ENCODE measurements around the gene CCDC106.

CCDC106 gene

GRCh38 chr19:55696301-55697068 lies 48.5 kb downstream of the CCDC106 start:
- Histone ChIP-seq H3K9me3 (ENCODE audit: insufficient read depth, low read depth, low read length) (no peaks in the 10 kb centered on the region), H3K9ac (ENCODE audit: low read depth, low read length) (no peak overlapping the region), H3K4me1 (ENCODE audit: insufficient read depth, low read length) (no peaks in the 10 kb centered on the region), H3K27ac (ENCODE audit: low read depth, low read length) (no peak overlapping the region), H3K27me3 (ENCODE audit: insufficient read depth, low read length) (no peaks in the 10 kb centered on the region), H3K4me3 (ENCODE audit: low read length) (no peak overlapping the region), H3K36me3 (ENCODE audit: insufficient read depth, low read length) (peaks cover 62% of the 10 kb centered on the region)
- 96% methylated on average over 20 of the region's 20 CpGs for WGBS

- Histone ChIP-seq H3K9me3 (ENCODE audit: insufficient read depth, low read depth, low read length) (no peaks in the 10 kb centered on the region), H3K27me3 (ENCODE audit: insufficient read depth, low read length) (no peaks in the 10 kb centered on the region), H3K4me3 (ENCODE audit: low read length) (no peak overlapping the region), H3K9ac (ENCODE audit: low read depth, low read length) (no peak overlapping the region), H3K36me3 (ENCODE audit: insufficient read depth, low read length) (peaks cover 57% of the 10 kb centered on the region), H3K4me1 (ENCODE audit: insufficient read depth, low read length) (no peaks in the 10 kb centered on the region), H3K27ac (ENCODE audit: low read depth, low read length) (no peak overlapping the region)
- 98% methylated on average over 12 of the region's 12 CpGs for WGBS
These were observed 49.0 kb downstream of the CCDC106 start for GRCh38 chr19:55697069-55697440.

- 96% methylated on average over 8 of the region's 8 CpGs for WGBS
- Histone ChIP-seq H3K9ac (ENCODE audit: low read depth, low read length) (no peak overlapping the region), H3K4me3 (ENCODE audit: low read length) (no peak overlapping the region), H3K27me3 (ENCODE audit: insufficient read depth, low read length) (no peaks in the 10 kb centered on the region), H3K4me1 (ENCODE audit: insufficient read depth, low read length) (no peaks in the 10 kb centered on the region), H3K27ac (ENCODE audit: low read depth, low read length) (no peak overlapping the region), H3K9me3 (ENCODE audit: insufficient read depth, low read depth, low read length) (no peaks in the 10 kb centered on the region), H3K36me3 (ENCODE audit: insufficient read depth, low read length) (peaks cover 57% of the 10 kb centered on the region)
These were observed 49.7 kb downstream of the CCDC106 start for GRCh38 chr19:55697698-55698097.

GRCh38 chr19:55698256-55698655 lies 50.2 kb downstream of the CCDC106 start:
- WGBS, result 95% methylated on average over 17 of the region's 17 CpGs
- H3K36me3 ChIP-seq (ENCODE audit: insufficient read depth, low read length), result peaks cover 52% of the 10 kb centered on the region

GRCh38 chr19:55699221-55699620 lies 51.2 kb downstream of the CCDC106 start:
- H3K36me3 ChIP-seq (ENCODE audit: insufficient read depth, low read length), result peaks cover 44% of the 10 kb centered on the region
- H3K27me3 ChIP-seq (ENCODE audit: insufficient read depth, low read length), result no peaks in the 10 kb centered on the region
- H3K27ac ChIP-seq (ENCODE audit: low read depth, low read length), result no peak overlapping the region
- no peaks in the 10 kb centered on the region for H3K4me1 ChIP-seq (ENCODE audit: insufficient read depth, low read length)
- WGBS, result 96% methylated on average over 11 of the region's 11 CpGs
- H3K4me3 ChIP-seq (ENCODE audit: low read length), result no peak overlapping the region
- H3K9me3 ChIP-seq (ENCODE audit: insufficient read depth, low read depth, low read length), result 0 out of 2 replicates have a peak, but pooled peaks cover 2% of the 10 kb centered on the region
- no peak overlapping the region for H3K9ac ChIP-seq (ENCODE audit: low read depth, low read length)

More at GRCh38 chr19:55698256-55698655, 50.2 kb downstream of the CCDC106 start:
- Histone ChIP-seq H3K9me3 (ENCODE audit: insufficient read depth, low read depth, low read length) (no peaks in the 10 kb centered on the region), H3K4me3 (ENCODE audit: low read length) (no peak overlapping the region), H3K27me3 (ENCODE audit: insufficient read depth, low read length) (no peaks in the 10 kb centered on the region), H3K27ac (ENCODE audit: low read depth, low read length) (no peak overlapping the region), H3K9ac (ENCODE audit: low read depth, low read length) (no peak overlapping the region), H3K4me1 (ENCODE audit: insufficient read depth, low read length) (no peaks in the 10 kb centered on the region)

GRCh38 chr19:55700813-55701212 lies 52.8 kb downstream of the CCDC106 start:
- no peak overlapping the region for H3K4me3 ChIP-seq (ENCODE audit: low read length)
- H3K9ac ChIP-seq (ENCODE audit: low read depth, low read length), result no peak overlapping the region
- H3K27me3 ChIP-seq (ENCODE audit: insufficient read depth, low read length), result no peaks in the 10 kb centered on the region
- H3K36me3 ChIP-seq (ENCODE audit: insufficient read depth, low read length), result peaks cover 41% of the 10 kb centered on the region
- no peaks in the 10 kb centered on the region for H3K4me1 ChIP-seq (ENCODE audit: insufficient read depth, low read length)
- no peak overlapping the region for H3K27ac ChIP-seq (ENCODE audit: low read depth, low read length)
- WGBS, result 96% methylated on average over 12 of the region's 12 CpGs
- H3K9me3 ChIP-seq (ENCODE audit: insufficient read depth, low read depth, low read length), result 0 out of 2 replicates have a peak, but pooled peaks cover 2% of the 10 kb centered on the region

- H3K9ac ChIP-seq (ENCODE audit: low read depth, low read length), result no peak overlapping the region
- H3K4me3 ChIP-seq (ENCODE audit: low read length), result no peak overlapping the region
- H3K27me3 ChIP-seq (ENCODE audit: insufficient read depth, low read length), result no peaks in the 10 kb centered on the region
- H3K36me3 ChIP-seq (ENCODE audit: insufficient read depth, low read length), result peaks cover 27% of the 10 kb centered on the region; the same call in 1 of the 2 replicates
- no peaks in the 10 kb centered on the region for H3K4me1 ChIP-seq (ENCODE audit: insufficient read depth, low read length)
- 89% methylated on average over 13 of the region's 13 CpGs for WGBS
- H3K27ac ChIP-seq (ENCODE audit: low read depth, low read length), result no peak overlapping the region
- peaks cover 2% of the 10 kb centered on the region; the same call in 1 of the 2 replicates for H3K9me3 ChIP-seq (ENCODE audit: insufficient read depth, low read depth, low read length)
These were observed 54.2 kb downstream of the CCDC106 start for GRCh38 chr19:55702131-55702627.
